ENCODE results near the gene ARAF.

ARAF gene

DNA sequence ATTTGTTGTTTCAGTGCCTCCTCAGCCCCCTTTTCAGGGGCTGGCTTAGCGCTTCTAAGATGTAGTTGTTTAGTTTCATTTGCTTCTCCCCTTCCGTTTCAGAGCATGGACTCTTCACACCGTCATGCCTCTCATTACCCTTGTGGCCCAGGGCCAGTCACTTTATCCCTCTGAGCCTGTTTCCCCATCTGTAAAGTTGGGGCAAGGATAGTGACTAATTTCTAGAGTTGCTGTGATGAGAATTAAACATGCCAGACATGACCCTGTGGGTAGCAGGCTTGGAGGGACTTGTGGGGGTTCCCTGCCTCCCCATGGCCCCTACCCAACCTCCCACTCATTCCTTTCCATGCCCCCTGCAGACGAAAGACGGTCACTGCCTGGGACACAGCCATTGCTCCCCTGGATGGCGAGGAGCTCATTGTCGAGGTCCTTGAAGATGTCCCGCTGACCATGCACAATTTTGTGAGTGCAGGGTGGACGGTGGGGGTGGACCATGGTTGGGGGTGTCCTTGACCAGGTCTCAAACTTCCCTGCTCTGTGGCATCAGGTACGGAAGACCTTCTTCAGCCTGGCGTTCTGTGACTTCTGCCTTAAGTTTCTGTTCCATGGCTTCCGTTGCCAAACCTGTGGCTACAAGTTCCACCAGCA, 3.6 kb downstream of the ARAF start:
- no peak for DNase-seq

DNA sequence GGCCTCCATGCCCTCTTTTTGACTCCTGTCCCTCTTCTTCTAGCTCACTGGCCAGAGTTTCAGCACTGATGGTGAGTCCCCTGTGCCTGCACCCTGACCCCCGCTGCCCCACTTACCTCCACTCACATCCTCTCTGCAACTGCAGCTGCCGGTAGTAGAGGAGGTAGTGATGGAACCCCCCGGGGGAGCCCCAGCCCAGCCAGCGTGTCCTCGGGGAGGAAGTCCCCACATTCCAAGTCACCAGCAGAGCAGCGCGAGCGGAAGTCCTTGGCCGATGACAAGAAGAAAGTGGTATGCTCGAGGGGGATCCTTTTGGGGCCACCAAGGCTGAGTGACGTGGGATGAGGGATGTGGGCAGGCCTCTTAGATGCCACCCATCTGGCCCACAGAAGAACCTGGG, 5.8 kb downstream of the ARAF start:
- no peak for DNase-seq

- DNase-seq, result no peak
Measured at GRCh38 chrX:47568656-47569295, 7.8 kb downstream of the ARAF start.

DNA sequence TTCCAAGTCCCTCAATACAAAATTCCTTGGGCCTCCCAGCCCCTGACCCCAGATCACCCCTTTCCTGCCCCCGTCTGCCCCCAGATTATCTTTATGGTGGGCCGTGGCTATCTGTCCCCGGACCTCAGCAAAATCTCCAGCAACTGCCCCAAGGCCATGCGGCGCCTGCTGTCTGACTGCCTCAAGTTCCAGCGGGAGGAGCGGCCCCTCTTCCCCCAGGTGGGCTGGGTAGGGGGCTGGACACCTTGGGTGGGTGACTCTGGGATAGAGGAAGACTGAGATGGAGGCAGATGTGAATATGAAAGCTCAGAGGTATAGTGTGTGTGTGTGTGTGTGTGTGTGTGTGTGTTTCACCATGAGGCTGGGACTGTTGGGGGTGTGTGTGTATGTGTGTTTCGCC, 9.8 kb downstream of the ARAF start:
- no peak for DNase-seq

DNA sequence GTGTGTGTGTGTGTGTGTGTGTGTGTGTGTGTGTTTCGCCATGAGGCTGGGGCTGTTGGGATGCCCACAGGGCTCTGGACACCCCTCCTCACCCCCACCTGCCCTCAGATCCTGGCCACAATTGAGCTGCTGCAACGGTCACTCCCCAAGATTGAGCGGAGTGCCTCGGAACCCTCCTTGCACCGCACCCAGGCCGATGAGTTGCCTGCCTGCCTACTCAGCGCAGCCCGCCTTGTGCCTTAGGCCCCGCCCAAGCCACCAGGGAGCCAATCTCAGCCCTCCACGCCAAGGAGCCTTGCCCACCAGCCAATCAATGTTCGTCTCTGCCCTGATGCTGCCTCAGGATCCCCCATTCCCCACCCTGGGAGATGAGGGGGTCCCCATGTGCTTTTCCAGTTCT, 10.2 kb downstream of the ARAF start:
- DNase-seq, result no peak

DNA sequence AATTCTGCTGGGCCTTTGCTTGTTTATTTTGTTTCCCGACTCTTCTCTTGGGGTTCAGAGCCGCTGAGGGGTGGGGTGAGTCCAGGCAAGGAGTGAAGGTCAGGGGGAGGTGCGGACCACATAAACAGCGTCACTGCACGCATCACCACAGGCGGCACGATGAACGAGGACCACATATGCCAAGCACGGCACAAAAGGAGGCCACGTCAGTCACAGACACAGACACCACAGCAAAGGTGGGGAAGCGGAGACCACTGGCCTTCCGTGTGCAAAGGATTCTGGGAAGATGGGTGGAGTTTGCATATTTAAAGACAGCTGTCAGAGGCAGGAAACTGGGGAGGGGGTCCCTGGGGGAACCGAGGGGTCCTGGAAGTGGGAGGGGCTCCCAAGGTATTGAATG, 10.9 kb downstream of the ARAF start:
- no peak for DNase-seq

GRCh38 chrX:47572773-47573340, 11.9 kb downstream of the ARAF start:
- no peak for DNase-seq

GRCh38 chrX:47573341-47574075, 12.5 kb downstream of the ARAF start:
- DNase-seq, result no peak

- DNase-seq, result no peak
Measured at GRCh38 chrX:47574076-47574546, 13.1 kb downstream of the ARAF start.

GRCh38 chrX:47574547-47575301, 13.7 kb downstream of the ARAF start:
- no peak for DNase-seq

- no peak for DNase-seq
Measured at GRCh38 chrX:47576021-47576898, 15.3 kb downstream of the ARAF start.

- DNase-seq, result no peak
Measured at GRCh38 chrX:47577424-47577823, 16.4 kb downstream of the ARAF start.

DNA sequence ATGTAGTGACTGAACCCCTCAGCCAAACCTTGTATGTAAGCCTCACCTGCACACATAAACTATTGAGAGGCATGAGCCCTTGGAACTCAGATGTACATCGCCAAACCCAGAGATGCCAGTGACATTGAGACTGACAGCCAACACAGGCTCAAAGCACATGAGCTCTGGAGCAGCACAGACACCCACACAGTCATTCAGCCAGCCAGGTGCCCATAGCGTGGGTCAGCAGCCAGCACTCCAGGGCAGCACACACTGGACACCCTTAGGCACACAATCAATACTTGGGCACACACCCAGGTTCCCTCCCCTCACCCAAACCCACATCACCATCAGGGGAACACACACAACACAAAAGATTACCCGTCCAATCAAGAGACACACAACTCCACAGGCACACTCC, 16.9 kb downstream of the ARAF start:
- DNase-seq, result no peak

GRCh38 chrX:47578692-47579091, 17.7 kb downstream of the ARAF start:
- DNase-seq, result no peak

- no peak for DNase-seq
Measured at GRCh38 chrX:47579537-47579936, 18.5 kb downstream of the ARAF start.

DNA sequence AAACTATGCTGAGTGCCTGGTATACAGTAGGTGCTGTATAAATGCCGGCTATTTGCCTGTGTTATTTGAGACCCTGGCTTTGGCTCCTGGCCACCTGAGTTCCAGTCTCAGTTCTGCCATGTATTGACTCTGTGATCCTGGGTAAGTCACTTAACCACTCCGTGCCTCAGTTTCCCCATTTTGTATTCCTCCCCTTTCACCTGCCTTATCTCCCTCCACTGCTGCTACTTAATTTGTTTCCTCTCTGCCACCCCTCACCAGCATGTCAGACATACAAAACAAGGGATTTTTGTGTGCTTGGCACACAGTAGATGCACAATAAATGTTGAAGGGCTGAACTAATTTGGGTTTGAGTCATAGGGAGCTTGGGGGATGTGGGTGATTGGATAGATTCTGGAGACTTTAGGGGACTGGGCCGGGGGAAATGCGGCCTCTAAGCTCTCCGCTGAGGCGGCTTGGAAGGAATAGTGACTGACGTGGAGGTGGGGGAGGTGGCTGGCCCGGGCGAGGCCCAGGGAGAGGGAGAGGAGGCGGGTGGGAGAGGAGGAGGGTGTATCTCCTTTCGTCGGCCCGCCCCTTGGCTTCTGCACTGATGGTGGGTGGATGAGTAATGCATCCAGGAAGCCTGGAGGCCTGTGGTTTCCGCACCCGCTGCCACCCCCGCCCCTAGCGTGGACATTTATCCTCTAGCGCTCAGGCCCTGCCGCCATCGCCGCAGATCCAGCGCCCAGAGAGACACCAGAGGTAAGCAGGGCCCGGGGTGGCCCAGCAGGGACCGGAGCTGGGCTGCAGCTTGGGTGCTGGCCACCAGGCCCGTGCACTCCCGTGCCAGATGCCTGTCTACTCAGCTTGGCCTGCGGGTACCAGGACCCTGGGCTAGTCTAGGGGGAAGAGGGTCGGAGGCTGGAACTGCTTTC, 21.0 kb downstream of the ARAF start, which contains the start of gene TIMP1:
TSS of gene TIMP1 (plus strand) at position 706 of the 917 bp plus-strand sequence. CDS start 980 bp downstream, outside the sequence.
- DNase-seq, result no peak

DNA sequence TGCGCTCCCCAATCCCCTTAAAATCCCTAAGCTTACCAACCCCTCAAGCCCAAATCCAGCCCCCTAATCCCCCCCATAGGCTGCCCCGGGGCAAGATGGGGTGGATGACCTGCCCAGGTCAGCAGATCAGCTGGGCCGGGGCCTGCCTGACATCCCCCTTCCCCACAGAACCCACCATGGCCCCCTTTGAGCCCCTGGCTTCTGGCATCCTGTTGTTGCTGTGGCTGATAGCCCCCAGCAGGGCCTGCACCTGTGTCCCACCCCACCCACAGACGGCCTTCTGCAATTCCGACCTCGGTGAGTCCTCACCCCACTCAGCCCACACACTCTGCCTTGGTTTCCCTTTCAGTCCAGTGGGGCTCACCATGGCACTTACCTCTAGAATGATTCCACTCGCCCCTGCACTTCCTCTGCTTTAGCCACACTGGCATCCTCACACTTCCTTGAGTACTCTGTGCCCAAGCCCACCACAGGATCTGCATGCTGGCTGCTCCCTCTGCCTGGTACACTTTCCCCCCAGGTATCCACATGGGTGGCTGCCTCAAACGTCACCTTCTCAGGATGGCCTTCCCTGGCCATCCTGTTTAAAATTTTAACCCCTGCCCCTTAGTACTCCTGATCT, 22.3 kb downstream of the ARAF start:
- no peak for DNase-seq

DNA sequence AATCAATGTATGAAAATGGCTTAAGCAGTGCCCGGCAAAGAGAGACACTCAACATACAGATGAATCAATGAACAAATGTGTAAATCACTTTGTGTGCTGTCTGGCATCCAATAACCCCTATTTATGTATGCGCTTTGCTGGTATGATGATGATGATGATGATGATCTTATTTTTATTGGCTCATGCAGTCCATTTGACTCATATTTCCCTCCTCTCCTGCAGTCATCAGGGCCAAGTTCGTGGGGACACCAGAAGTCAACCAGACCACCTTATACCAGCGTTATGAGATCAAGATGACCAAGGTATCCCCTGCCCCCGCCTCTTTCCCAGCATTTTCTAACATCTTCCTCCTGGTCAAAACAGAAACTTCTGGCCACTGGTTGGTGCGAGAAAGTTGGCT, 23.7 kb downstream of the ARAF start:
- DNase-seq, result no peak

- no peak for DNase-seq
Measured at GRCh38 chrX:47585273-47585672, 24.3 kb downstream of the ARAF start.

All from NCI-H526 treated with DMSO at 0.1 percent for 48 hours (cell line).